Activated CD8-positive, alpha-beta T cell treated with anti-CD3 and anti-CD28 coated beads, Interleukin-2, amount 10 ng/mL, durations not matched to agents 7 days and 5 days (primary cell): ENCODE data around the gene PRR13. TPM values are rescaled to one million over a fixed set of nuclear protein-coding genes. Genes with fewer than 3 reads are reported as not detected.
A peak's percentile ranks its signal among the peaks of the same experiment; 100 is the strongest.

Source experiments
- ATAC-seq: fragments of 150-1000 bp; cut with Tn5 transposase; one replicate; pipeline ENCODE4 v1.10.0; 2021; ENCODE audit warnings: moderate library complexity
- CTCF ChIA-PET: fragments of 350-600 bp; sonication (Branson Sonifier 250); formaldehyde crosslinking; loops from one replicate; lab custom pipeline; 2021; ENCODE audit warnings: antibody characterized with exemption; lab: Charles Lee
- POLR2A ChIA-PET: fragments of 350-600 bp; sonication (Branson Sonifier 250); formaldehyde crosslinking; loops from one replicate; lab custom pipeline; 2021; ENCODE audit warnings: antibody characterized with exemption; lab: Charles Lee
- DNase-seq: peaks from one replicate; pipeline ENCODE4 v3.0.0-alpha.2; 2020
- H3K27ac Mint-ChIP-seq: one replicate; pipeline ENCODE4 v1.8.0; 2021; ENCODE audit warnings: mild to moderate bottlenecking, mixed read lengths
- H3K27me3 Mint-ChIP-seq: one replicate; pipeline ENCODE4 v1.8.0; 2021; ENCODE audit warnings: low read depth, mixed read lengths
- H3K36me3 Mint-ChIP-seq: one replicate; pipeline ENCODE4 v1.8.0; 2021; ENCODE audit warnings: low read depth, mixed read lengths
- H3K4me1 Mint-ChIP-seq: one replicate; pipeline ENCODE4 v1.8.0; 2021; ENCODE audit warnings: low read depth, mixed read lengths
- H3K4me3 Mint-ChIP-seq: one replicate; pipeline ENCODE4 v1.8.0; 2021; ENCODE audit warnings: mild to moderate bottlenecking, mixed read lengths
- H3K9me3 Mint-ChIP-seq: one replicate; pipeline ENCODE4 v1.8.0; 2022; ENCODE audit warnings: mixed read lengths; ENCODE audit not compliant: insufficient read depth
- total RNA-seq, 2 experiments: library from RNA; stranded (reverse); gene quantifications; one replicate each; pipeline ENCODE4 v1.2.3, GENCODE V29; 2021

PRR13 gene
- total RNA-seq, 2 experiments from 2014 or later: 220 TPM

DNA sequence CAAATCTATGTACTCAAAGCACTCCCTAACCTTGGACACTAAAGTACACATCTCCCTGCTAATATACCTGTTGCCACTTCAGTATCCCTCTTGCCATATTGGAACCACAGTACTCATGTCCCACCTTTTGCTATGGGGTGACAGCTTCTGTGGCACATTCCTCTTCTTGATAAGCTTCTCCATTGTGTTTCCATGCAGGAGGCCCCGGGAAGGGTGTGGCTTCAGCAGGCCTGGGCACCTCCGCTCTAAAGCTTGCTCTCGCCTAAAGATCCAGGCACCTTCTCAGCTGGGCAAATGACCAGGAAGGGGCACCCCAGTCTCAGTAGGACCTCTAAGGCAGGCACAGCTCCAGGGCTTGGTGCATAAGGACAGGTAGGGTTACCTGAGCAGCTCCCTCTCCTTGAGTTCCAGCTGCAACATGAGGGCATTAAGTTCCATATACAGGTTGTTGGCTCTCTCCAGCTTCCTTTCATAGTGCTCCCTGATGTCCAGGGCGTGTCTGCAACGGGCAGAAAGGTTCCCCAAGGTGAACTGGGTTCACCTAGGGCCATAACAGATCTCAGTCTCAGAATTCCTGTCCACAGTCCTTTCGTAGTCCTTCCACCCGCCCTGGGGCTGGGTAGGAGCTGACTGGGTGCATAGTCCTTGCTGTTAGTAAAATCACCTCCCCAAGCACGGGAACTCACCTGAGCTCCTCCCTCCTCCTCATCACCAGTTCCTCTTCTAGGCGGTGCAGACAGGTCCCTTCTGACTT lies 41.9 kb downstream of the PRR13 start:
- CTCF ChIA-PET: interaction anchor here (2.6 kb wide), 1 partner anchor 25 kb away, joined by 20 read pairs; the partner anchor contains the start of gene NPFF
- Mint-ChIP-seq H3K27me3 (no peaks in the 10 kb centered on the region), H3K36me3 (peaks cover 72% of the 10 kb centered on the region), H3K4me3 (no peak overlapping the region), H3K27ac (peak overlapping the region; percentile 21), H3K9me3 (no peaks in the 10 kb centered on the region), H3K4me1 (peaks cover 5% of the 10 kb centered on the region)
- peak; percentile 2 for ATAC-seq
- POLR2A ChIA-PET: interaction anchor here (0.9 to 2.2 kb wide), 6 partner anchors 10 to 162 kb away, joined by 3 to 14 read pairs (median 3); partner anchors contain the start of genes AAAS and TARBP2
- DNase-seq: no peak

DNA sequence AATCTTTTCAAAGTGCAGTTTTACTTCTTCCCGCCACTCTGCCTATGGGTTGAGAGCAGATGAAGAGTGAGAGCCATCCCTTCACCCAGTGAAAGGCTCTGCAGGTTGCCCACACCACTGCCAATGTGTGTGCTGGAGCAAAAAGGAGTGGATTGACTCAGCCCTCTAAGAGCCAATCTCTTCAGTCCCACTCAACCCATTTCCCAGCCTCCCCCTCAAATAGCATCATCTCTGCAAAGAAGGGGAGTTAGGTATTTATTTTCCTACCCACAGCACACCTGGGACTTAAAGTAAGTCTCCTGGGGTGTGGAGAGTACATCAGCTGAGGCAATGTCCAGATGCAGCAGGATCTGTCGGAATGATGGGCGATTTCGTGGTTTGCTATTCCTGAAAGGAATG lies 42.4 kb downstream of the PRR13 start:
- CTCF ChIA-PET: no interaction called here
- no peaks in the 10 kb centered on the region for H3K9me3 Mint-ChIP-seq
- ATAC-seq: peak; percentile 5
- H3K4me3 Mint-ChIP-seq: no peak overlapping the region
- POLR2A ChIA-PET: interaction anchor here (0.9 to 2.2 kb wide), 2 partner anchors 17 to 28 kb away, joined by 3 to 14 read pairs; partner anchors contain the start of gene TARBP2
- H3K27me3 Mint-ChIP-seq: no peaks in the 10 kb centered on the region
- H3K4me1 Mint-ChIP-seq: peaks cover 5% of the 10 kb centered on the region
- no peak overlapping the region for H3K27ac Mint-ChIP-seq
- H3K36me3 Mint-ChIP-seq: peaks cover 66% of the 10 kb centered on the region
- no peak for DNase-seq

DNA sequence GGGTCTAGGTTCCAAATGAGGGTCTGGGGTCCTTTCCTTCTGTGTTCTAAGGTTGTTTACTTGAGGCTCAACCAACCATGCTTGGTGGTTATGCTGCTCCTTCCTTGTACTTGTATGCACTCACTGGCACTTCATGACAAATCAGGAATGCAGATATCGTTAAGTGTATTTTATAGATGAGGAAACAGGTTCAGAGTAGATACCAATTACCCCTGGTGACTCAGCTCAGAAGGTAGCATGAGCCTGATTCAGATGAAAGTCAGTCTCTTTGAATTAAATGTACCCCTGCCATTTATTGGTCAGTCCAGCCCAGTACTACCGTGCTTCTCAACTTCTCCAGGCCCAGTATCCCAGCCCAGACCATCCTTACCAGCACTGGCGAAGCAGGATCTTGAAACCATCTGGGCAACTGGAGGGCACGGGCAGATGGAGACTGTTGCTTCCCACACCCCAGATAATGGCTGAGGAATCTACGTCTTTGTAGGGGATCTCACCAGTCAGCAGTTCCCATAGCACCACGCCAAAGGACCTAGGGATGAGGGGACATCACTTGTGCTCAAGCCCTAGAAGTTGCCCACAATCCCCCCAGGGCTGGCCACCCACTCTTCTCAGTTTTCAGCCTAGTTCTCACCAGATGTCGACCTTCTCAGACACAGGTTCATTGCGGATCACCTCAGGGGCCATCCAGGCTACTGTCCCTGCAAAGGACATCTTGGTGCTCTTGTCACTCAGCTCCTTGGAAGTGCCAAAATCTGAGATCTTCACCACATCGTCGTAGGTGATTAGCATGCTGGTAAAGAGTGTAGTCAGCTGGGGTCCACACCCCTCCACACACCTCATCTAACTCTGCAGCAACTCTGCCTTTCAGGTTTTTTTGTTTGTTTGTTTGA lies 43.4 kb downstream of the PRR13 start:
- DNase-seq: no peak
- H3K4me3 Mint-ChIP-seq: no peak overlapping the region
- CTCF ChIA-PET: no interaction called here

DNA sequence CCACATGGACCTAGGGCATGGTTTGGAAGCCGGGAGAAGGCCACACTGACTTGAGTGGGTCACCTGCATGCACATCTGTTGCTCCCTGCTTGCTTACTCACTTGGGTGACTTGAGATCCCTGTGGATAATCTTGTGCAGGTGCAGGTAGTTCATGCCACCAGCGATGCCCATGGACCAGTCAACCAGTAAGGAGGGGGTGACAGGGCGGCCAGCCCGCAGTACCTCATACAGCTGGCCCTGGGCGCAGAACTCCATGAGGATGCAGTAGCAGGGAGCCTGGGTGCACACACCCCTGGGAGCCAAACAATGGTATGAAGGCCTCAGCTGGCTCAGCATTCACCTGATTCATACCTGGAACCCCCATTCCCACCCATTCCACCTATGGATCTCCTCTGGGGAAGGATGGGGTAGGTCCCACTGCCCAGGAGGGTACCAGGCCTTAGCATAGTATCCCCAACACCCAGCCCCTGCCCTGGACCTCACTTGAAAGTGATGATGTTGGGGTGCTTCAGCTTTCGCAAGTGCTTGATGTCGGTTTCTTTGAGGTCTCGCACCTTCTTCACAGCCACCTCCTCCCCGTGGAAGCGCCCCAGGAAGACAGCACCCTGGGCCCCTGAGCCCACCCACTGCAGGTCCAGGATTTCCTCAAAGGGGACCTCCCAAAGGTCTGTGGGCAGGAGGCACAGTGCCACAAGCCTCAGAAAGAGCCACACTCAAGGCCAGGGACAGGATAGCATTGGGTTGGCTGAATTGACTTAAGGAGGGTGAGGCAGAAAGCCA lies 44.6 kb downstream of the PRR13 start:
- ChIA-PET POLR2A (interaction anchor here (1.9 kb wide), 1 partner anchor 15 kb away, joined by 6 read pairs; the partner anchor contains the start of gene TARBP2), CTCF (no interaction called here)
- Mint-ChIP-seq H3K4me1 (peaks cover 3% of the 10 kb centered on the region), H3K4me3 (no peak overlapping the region), H3K9me3 (no peaks in the 10 kb centered on the region), H3K27ac (peak overlapping the region; percentile 52), H3K27me3 (no peaks in the 10 kb centered on the region), H3K36me3 (peaks cover 50% of the 10 kb centered on the region)
- DNase-seq (no peak), ATAC-seq (peak; percentile 4)

More for the DNA sequence above, 43.4 kb downstream of the PRR13 start:
- POLR2A ChIA-PET: no interaction called here
- H3K27me3 Mint-ChIP-seq: no peaks in the 10 kb centered on the region
- H3K36me3 Mint-ChIP-seq: peaks cover 58% of the 10 kb centered on the region
- no peak overlapping the region for H3K27ac Mint-ChIP-seq
- H3K9me3 Mint-ChIP-seq: no peaks in the 10 kb centered on the region
- peak; percentile 2 for ATAC-seq
- H3K4me1 Mint-ChIP-seq: peaks cover 3% of the 10 kb centered on the region

DNA sequence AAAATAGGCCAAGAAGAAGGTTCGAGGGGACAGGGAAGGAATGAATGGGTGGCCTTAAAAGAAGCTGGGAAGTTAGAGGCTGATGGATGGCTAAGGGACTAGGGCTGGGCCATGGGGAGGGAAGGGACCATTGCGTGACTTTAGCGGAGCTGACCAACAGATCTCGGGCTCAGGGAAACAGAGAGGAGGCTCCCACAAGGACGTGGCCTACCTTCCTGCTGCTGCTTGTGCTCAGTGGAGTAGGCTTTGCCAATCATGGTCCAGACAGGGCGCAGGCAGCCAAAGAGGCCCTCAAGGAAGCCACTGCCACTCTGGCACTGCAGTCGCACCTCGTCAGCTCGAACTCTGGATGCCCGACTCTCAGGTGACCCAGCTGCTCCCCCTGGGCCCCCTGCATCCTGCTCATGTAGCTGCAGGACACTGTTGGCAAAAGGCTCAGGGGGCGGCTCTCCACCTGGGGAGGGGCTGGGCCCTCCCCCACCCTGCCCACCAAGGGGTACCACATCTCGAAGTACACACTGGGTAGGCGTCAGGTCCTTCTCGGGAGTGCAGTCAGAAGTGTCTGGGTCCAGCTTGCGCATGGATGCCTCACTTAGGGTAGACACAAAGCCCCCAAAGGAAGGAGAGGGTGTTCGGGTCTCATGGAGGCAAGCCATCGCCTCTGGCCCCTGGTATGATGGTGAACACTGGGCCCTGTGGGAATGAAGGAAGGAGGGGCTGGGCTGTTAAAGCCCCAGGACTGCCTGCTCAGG lies 45.4 kb downstream of the PRR13 start:
- Mint-ChIP-seq H3K4me3 (no peak overlapping the region), H3K27me3 (no peaks in the 10 kb centered on the region), H3K36me3 (peaks cover 45% of the 10 kb centered on the region), H3K9me3 (no peaks in the 10 kb centered on the region), H3K27ac (peak overlapping the region; percentile 52), H3K4me1 (peaks cover 3% of the 10 kb centered on the region)
- CTCF ChIA-PET: interaction anchor here (3.7 kb wide), 1 partner anchor 12 kb away, joined by 29 read pairs; no protein-coding TSS in a partner anchor
- POLR2A ChIA-PET: interaction anchor here (1.6 to 1.9 kb wide), 2 partner anchors 12 to 14 kb away, joined by 6 to 7 read pairs; partner anchors contain the start of genes MAP3K12 and TARBP2
- no peak for DNase-seq
- no peak for ATAC-seq

DNA sequence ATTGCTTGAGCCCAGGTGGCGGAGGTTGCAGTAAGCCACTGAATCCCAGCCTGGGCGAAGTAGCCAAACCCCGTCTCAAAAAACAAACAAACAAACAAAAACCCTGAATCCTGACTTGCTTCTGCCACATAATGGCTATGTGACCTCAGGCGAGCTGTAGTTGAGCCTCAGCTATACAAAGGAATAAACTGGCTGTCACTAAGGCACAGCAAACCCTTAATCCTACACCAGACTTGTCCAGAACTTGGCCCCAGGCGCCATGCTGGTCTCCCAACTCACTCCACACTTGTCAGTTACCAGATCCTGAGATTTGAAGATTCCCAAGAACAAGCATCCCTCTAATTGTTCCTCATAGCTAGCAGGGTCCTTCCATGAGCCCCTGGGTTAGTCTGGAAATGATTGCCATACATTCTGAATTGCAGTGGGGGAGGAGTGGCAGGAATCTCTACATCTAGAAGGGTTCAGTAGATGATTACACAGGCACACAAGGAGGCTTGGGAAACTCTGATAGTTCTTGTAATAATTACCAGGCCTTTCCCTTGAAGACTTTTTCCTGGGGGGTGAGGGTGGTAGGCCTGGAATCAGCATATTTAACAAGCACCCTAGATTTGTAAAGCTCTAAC lies 47.8 kb downstream of the PRR13 start:
- ChIA-PET CTCF (interaction anchor here (3.7 kb wide), 1 partner anchor 15 kb away, joined by 29 read pairs; no protein-coding TSS in a partner anchor), POLR2A (interaction anchor here (0.7 to 1.8 kb wide), 4 partner anchors 8 to 155 kb away, joined by 3 to 5 read pairs (median 4); partner anchors contain the start of gene TARBP2)
- ATAC-seq (no peak), DNase-seq (no peak)
- Mint-ChIP-seq H3K27ac (no peak overlapping the region), H3K4me3 (no peak overlapping the region), H3K27me3 (no peaks in the 10 kb centered on the region), H3K9me3 (no peaks in the 10 kb centered on the region), H3K36me3 (peaks cover 27% of the 10 kb centered on the region), H3K4me1 (peaks cover 24% of the 10 kb centered on the region)

DNA sequence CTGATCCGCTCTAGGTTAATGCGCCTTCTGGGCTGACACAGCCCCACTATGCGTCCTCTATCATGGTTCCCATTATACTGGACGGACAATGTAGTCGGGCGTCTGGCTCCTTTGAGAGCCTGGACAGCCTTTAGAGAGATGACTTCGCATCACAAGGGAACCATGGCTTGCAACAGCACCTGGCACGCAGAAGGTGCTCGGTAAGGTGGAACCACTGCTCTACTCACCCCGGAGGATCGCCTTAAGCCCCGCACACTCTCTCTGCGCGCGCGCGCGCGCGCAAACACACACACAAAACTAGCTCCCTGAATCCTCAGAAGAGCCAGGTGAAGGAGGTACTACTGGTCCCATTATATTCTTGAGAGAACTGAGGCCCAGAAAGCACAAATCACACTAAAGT lies 50.7 kb downstream of the PRR13 start:
- no peak for DNase-seq
- peaks cover 11% of the 10 kb centered on the region for H3K36me3 Mint-ChIP-seq
- H3K4me1 Mint-ChIP-seq: peaks cover 30% of the 10 kb centered on the region
- POLR2A ChIA-PET: interaction anchor here (0.5 to 1.4 kb wide), 3 partner anchors 13 to 113 kb away, joined by 3 read pairs; no protein-coding TSS in a partner anchor
- ATAC-seq: no peak
- peak overlapping the region; percentile 69 for H3K27ac Mint-ChIP-seq
- no peaks in the 10 kb centered on the region for H3K27me3 Mint-ChIP-seq
- CTCF ChIA-PET: interaction anchor here (0.9 to 2.4 kb wide), 6 partner anchors 9 to 41 kb away, joined by 3 to 13 read pairs (median 4); partner anchors contain the start of gene TARBP2
- no peaks in the 10 kb centered on the region for H3K9me3 Mint-ChIP-seq
- peak overlapping the region; percentile 82 for H3K4me3 Mint-ChIP-seq

DNA sequence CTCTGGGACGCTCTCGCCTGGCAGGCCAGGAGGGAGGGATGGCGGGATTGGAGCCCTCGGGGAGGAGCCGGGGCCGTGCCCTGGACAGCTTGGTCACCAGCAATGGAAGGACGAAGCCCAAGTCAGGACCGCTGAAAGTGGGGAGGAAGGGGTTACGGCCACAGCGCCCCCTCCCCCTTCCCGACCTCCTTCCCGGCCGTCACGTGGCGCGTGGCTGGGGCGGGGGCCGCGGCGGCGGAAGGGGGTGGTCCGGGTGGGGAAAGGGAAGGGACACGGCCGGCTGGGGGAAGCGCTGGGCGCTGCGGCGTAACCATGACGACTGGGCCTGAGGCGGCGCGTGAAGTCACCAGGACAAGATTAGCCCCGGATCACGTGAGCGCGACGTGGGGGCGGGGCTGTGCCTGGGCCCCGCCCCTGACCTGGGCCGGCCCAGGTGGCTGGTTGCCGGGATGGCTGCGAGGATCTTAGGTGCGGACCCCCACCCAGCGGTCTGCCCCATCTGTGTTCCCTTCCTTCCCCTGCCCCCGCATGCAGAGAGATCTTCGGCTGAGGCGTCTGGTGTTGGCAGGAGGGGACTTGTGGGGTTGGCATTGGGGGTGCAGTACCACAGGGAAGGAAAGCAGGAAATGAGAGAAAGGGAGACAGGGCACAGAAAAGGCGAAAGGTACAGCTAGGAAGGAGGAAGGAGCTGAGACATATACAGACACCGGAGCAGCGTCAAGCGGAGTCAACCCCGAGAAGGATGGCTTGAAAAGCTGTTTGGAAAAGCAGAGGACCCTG lies 51.5 kb downstream of the PRR13 start:
- H3K9me3 Mint-ChIP-seq: no peaks in the 10 kb centered on the region
- H3K4me1 Mint-ChIP-seq: peaks cover 38% of the 10 kb centered on the region
- peak; percentile 90 for ATAC-seq
- CTCF ChIA-PET: interaction anchor here (0.8 to 2.8 kb wide), 8 partner anchors 8 to 172 kb away, joined by 3 to 8 read pairs (median 6); partner anchors contain the start of genes AAAS and TARBP2
- H3K27me3 Mint-ChIP-seq: no peaks in the 10 kb centered on the region
- peak overlapping the region; percentile 70 for H3K27ac Mint-ChIP-seq
- DNase-seq: peak; percentile 91
- peak overlapping the region; percentile 82 for H3K4me3 Mint-ChIP-seq
- POLR2A ChIA-PET: interaction anchor here (1.0 kb wide), 1 partner anchor 10 kb away, joined by 3 read pairs; no protein-coding TSS in a partner anchor
- H3K36me3 Mint-ChIP-seq: peaks cover 5% of the 10 kb centered on the region

DNA sequence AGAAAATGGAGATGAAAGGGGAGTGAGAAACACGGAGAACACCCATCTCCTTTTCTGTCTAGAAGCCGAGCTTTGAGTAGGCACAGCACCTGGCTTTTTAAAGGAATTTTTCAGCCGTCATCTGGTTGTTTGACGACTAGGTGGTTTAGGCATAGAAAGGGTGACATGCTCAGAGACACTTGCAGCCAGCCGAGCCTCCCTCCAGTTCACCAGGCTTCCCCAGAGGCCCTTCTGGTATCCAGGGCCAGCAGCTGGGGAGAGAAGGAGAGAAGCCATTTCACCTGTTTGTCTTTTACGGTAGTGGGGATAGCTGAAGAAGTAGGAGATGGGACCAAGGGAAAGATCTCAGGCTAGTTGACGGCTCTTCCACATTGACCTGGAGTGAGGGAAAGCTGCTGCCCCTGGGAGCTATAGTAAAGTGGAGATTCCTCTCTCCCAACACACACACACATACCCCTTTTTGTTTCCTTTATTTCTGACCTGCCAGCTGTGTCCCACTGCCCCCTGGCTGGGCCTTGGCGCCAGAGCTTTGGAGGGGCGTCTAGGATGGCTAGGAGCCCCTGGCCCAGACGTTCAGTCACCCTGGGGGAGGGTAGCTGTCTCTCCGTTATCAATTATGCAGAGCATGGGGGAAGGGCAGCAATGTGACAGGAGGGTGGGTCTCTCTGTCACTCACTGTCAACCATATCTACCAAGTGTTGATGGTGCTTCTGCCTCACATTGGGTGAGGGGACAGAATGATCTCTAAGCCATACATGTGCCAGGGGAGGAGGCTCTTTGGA lies 52.3 kb downstream of the PRR13 start:
- ATAC-seq (no peak), DNase-seq (no peak)
- Mint-ChIP-seq H3K4me3 (peak overlapping the region; percentile 82), H3K9me3 (no peaks in the 10 kb centered on the region), H3K4me1 (peaks cover 45% of the 10 kb centered on the region), H3K27me3 (no peaks in the 10 kb centered on the region), H3K36me3 (peaks cover 3% of the 10 kb centered on the region), H3K27ac (peak overlapping the region; percentile 70)
- POLR2A ChIA-PET: interaction anchor here (1.0 kb wide), 1 partner anchor 11 kb away, joined by 3 read pairs; no protein-coding TSS in a partner anchor
- CTCF ChIA-PET: interaction anchor here (0.6 to 2.8 kb wide), 5 partner anchors 12 to 172 kb away, joined by 3 to 8 read pairs (median 7); partner anchors contain the start of gene AAAS
